Tibial nerve (tissue), 4 donors: ENCODE data around the gene NFS1. TPM values are rescaled to one million over a fixed set of nuclear protein-coding genes. Genes with fewer than 3 reads are reported as not detected.
"Not testable (repeated sequence)": the region's sequence is repeated elsewhere in the genome, so short reads cannot be mapped to it uniquely, and the experiment has no call there.

ENCODE experiments used
- DNase-seq, 2 donors: peaks; one replicate each; pipeline ENCODE4 v3.0.0-alpha.2; 2019; ENCODE audit warnings: low spot score in 2 of 2
- H3K27ac ChIP-seq, 4 donors: fragments of 200-600 bp; sonication (generic) in 3 of 4; one replicate each; pipeline ENCODE4 v1.5.1; 2017 to 2019; ENCODE audit warnings: mild to moderate bottlenecking in 1 of 4
- H3K27me3 ChIP-seq, 2 donors: fragments of 200-600 bp; sonication (generic) in 1 of 2; one replicate each; pipeline versions ENCODE4 v1.5.1 to v1.6.0; 2017 to 2019
- H3K36me3 ChIP-seq, 3 donors: fragments of 200-600 bp; sonication (generic); one replicate each; pipeline ENCODE4 v1.5.1; 2018 to 2019
- H3K4me1 ChIP-seq, 4 donors: fragments of 200-600 bp; sonication (generic) in 3 of 4; one replicate each; pipeline ENCODE4 v1.5.1; 2017 to 2019
- H3K4me3 ChIP-seq, 4 donors: fragments of 200-600 bp; sonication (generic) in 3 of 4; one replicate each; pipeline ENCODE4 v1.5.1; 2017 to 2019; ENCODE audit warnings: mild to moderate bottlenecking in 1 of 4, moderate library complexity in 1 of 4
- H3K9me3 ChIP-seq, 4 donors: fragments of 200-600 bp; sonication (generic) in 3 of 4; one replicate each; pipeline ENCODE4 v1.5.1; 2017 to 2019
- EP300 ChIP-seq, 2 donors: sonication (generic); formaldehyde crosslinking; IDR thresholded peaks; one replicate each; pipeline ENCODE4 v1.6.1; 2017; ENCODE audit warnings: antibody characterized with exemption in 2 of 2, mild to moderate bottlenecking in 1 of 2
- POLR2A ChIP-seq, 2 donors: fragments of 450-650 bp; IDR thresholded peaks; one replicate each; pipeline ENCODE4 v1.6.1; 2017; ENCODE audit warnings: antibody characterized with exemption in 2 of 2, mild to moderate bottlenecking in 2 of 2, moderate library complexity in 2 of 2
- WGBS, 2 donors: methylation state at CpG; one replicate each; pipeline ENCODE4 v1.1.5; 2018; 5-methylcytosine and 5-hydroxymethylcytosine counted together
- total RNA-seq, 4 donors: library from RNA; depleted of rRNA; stranded (reverse); fragments of >200 nt; gene quantifications; one replicate each; pipeline ENCODE4 v1.1.0, GENCODE V29; 2016
- TF ChIP-seq, protein P1 (sequence below), 5 experiments: fragments of 200-600 bp in 3 of 5; fragments of 450-650 bp in 2 of 5; sonication (generic) in 3 of 5; IDR thresholded peaks; one replicate each; pipeline ENCODE4 v1.5.1; 2016 to 2019; ENCODE audit warnings: antibody characterized with exemption in 5 of 5, mild to moderate bottlenecking in 3 of 5, moderate library complexity in 2 of 5

Gene NFS1
- total RNA-seq, 4 donors from 2014 or later: 17.7 to 64.1 (median 34.5) TPM

DNA sequence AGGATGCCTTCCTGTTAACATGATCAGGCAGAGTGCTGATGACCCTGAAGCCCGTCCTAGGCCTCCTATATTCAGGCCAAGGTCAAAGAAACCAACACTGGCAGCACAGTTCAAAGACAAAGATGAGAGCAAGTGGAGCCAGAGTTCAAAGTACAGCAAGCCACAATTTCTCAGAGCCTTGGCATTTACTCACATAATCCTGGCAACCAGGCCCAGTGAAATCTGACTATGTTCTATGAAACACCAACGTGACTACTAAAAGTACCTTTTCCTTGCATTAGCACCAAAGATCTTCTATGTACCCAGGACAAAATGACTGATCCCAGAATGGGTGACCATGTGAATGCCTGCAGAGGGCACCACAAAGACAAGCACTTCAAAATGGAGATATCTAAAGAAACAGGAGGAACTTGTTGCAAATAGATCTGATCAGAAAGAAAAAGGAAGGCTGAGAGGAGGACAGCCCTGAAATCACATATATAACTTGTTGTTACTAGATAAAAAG lies 3.9 kb downstream of the NFS1 start:
- WGBS, 2 donors: 72 to 78% methylated on average over 2 of the region's 2 CpGs
- H3K36me3 ChIP-seq: peaks cover 0 to 62% (median 4%) of the 10 kb centered on the region in 3 donors

DNA sequence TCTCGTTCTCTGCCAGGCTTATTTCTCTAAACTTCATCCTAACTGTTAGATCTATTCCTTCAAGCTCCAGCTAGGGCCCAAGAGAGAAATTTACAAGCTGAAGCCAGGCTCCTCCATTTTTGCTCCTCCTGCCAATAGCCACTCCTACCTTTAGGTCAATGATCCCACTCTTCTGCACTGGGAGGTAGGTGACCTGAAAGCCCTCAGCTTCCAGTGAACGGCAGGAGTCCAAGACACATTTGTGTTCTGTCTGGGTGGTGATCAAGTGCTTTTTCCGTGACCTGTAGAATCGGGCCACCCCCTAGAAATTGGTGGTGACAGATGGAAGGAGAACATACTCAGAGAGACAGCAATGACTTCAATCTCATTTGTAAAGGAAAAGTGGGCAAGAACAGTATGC lies 8.9 kb downstream of the NFS1 start:
- WGBS, 2 donors: 81 to 83% methylated on average over 4 of the region's 4 CpGs
- Histone ChIP-seq H3K4me1 (no peaks in the 10 kb centered on the region), H3K36me3 (peaks cover 0 to 96% (median 4%) of the 10 kb centered on the region in 3 donors), H3K9me3 (no peaks in the 10 kb centered on the region), H3K27ac (no peak overlapping the region), H3K4me3 (no peak overlapping the region), H3K27me3 (no peaks in the 10 kb centered on the region)
- DNase-seq: no peak
- TF ChIP-seq POLR2A (IDR thresholded peaks at IDR 0.05) (no peak), EP300 (IDR thresholded peaks at IDR 0.05) (no peak)
- TF ChIP-seq, protein P1, sequence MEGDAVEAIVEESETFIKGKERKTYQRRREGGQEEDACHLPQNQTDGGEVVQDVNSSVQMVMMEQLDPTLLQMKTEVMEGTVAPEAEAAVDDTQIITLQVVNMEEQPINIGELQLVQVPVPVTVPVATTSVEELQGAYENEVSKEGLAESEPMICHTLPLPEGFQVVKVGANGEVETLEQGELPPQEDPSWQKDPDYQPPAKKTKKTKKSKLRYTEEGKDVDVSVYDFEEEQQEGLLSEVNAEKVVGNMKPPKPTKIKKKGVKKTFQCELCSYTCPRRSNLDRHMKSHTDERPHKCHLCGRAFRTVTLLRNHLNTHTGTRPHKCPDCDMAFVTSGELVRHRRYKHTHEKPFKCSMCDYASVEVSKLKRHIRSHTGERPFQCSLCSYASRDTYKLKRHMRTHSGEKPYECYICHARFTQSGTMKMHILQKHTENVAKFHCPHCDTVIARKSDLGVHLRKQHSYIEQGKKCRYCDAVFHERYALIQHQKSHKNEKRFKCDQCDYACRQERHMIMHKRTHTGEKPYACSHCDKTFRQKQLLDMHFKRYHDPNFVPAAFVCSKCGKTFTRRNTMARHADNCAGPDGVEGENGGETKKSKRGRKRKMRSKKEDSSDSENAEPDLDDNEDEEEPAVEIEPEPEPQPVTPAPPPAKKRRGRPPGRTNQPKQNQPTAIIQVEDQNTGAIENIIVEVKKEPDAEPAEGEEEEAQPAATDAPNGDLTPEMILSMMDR (IDR thresholded peaks at IDR 0.05): no peak

More for the DNA sequence above, 3.9 kb downstream of the NFS1 start:
- no peak for DNase-seq
- H3K9me3 ChIP-seq: no peaks in the 10 kb centered on the region
- peaks cover 0 to 23% (median 14%) of the 10 kb centered on the region in 4 donors for H3K4me1 ChIP-seq
- H3K4me3 ChIP-seq: no peak overlapping the region
- no peaks in the 10 kb centered on the region for H3K27me3 ChIP-seq
- no peak overlapping the region for H3K27ac ChIP-seq
- TF ChIP-seq, protein P1 (IDR thresholded peaks at IDR 0.05): no peak
- TF ChIP-seq EP300 (IDR thresholded peaks at IDR 0.05) (no peak), POLR2A (IDR thresholded peaks at IDR 0.05) (no peak)

DNA sequence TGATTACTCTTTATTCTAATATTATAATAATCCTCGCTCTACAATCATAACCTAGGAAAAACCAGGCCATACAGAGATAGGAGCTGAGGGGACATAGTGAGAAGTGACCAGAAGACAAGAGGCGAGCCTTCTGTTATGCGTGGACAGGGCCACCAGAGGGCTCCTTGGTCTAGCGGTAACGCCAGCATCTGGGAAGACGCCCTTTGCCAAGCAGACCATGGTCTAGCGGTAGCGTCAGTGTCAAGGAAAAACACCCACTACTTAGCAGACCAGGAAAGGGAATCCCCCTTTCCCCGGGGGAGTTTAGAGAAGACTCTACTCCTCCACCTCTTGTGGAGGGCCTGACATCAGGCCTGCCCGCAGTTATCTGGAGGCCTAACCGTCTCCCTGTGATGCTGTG lies 12.3 kb downstream of the NFS1 start:
- H3K27ac ChIP-seq, H3K27me3 ChIP-seq, H3K4me1 ChIP-seq, H3K4me3 ChIP-seq, H3K9me3 ChIP-seq, DNase-seq: not testable (repeated sequence)
- WGBS, 2 donors: 89 to 92% methylated on average over 11 of the region's 11 CpGs
- peaks cover 0 to 94% (median 2%) of the 10 kb centered on the region in 3 donors for H3K36me3 ChIP-seq

DNA sequence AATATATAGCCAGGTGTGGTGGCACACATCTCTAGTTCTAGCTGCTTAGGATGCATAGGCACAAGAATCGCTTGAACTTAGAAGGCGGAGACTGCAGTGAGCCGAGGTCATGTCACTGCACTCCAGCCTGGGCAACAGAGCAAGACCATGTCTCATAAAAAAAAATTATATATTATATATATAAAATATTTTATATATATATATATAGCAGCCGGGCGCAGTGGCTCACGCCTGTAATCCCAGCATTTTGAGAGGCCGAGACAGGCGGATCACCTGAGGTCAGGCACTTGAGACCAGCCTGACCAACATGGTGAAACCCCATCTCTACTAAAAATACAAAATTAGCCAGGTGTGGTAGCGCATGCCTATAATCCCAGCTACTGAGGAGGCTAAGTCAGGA lies 13.8 kb downstream of the NFS1 start:
- peaks cover 0 to 93% (median 0%) of the 10 kb centered on the region in 3 donors for H3K36me3 ChIP-seq
- WGBS, 2 donors: 91 to 92% methylated on average over 9 of the region's 9 CpGs

DNA sequence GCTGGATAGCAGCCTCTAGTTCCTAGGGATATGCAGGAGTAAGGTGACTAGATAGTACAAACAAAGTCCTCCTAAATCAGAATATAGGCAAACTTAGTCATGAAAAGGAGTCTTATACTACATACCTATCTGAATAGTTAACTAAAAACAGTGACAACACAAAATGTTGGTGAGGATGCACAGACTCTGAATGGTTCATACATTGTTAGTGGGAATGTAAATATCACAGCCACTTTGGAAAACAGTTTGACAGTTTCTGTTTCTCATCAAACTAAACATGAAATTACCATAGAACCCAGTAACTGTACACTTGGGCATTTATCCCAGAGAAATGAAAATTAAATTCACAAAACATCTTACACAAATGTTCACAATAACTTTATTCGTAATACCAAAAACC lies 17.2 kb downstream of the NFS1 start:
- no peak for TF ChIP-seq EP300 (IDR thresholded peaks at IDR 0.05)
- no peak for TF ChIP-seq POLR2A (IDR thresholded peaks at IDR 0.05)
- TF ChIP-seq, protein P1 (IDR thresholded peaks at IDR 0.05): no peak
- no peaks in the 10 kb centered on the region for H3K4me1 ChIP-seq
- H3K27ac ChIP-seq: no peak overlapping the region
- DNase-seq: no peak
- WGBS, 2 donors: 96 to 98% methylated on average over 1 of the region's 1 CpG
- H3K36me3 ChIP-seq: peaks cover 0 to 90% (median 5%) of the 10 kb centered on the region in 3 donors
- H3K27me3 ChIP-seq: no peaks in the 10 kb centered on the region
- no peak overlapping the region for H3K4me3 ChIP-seq
- H3K9me3 ChIP-seq: no peaks in the 10 kb centered on the region

More for the DNA sequence above, 13.8 kb downstream of the NFS1 start:
- not testable (repeated sequence) for H3K4me1 ChIP-seq, H3K4me3 ChIP-seq, H3K27me3 ChIP-seq, H3K9me3 ChIP-seq, H3K27ac ChIP-seq, DNase-seq

DNA sequence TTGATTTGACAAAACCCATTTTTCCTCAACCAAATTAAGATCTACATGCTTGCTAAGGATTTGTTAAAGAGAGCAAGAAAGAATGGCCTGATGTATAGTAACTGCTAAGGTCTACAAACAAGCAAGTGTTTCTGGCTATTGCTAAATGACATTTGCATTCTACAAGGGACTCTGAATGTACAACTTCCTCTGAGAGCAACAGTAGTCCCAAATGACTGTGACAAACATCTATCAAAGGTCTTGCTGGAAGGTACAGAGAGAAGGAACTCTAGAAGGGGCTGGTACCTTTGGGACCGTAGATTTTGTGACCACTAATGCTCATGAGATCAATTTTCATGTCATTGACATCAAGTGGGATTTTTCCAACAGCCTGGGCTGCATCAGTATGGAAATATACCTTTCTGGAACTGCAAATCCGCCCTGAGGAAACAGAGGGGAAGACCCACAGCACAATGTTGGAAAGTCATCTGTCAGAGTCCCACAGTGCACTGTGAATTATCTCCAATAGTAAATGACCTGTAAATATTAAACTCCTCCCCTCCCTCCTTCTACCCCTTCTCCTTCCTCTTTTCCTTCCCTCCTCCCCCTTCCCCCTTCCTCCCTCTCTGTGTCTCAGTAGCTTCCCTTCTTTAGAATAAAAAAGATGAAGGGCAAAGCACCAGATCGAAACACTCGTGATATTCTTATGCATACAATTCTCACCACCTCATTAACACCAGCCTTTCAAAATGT lies 18.5 kb downstream of the NFS1 start:
- H3K4me1 ChIP-seq: no peaks in the 10 kb centered on the region
- H3K36me3 ChIP-seq: peaks cover 0 to 89% (median 5%) of the 10 kb centered on the region in 3 donors
- H3K4me3 ChIP-seq: no peak overlapping the region
- no peak for DNase-seq
- TF ChIP-seq EP300 (IDR thresholded peaks at IDR 0.05) (no peak), POLR2A (IDR thresholded peaks at IDR 0.05) (no peak)
- TF ChIP-seq, protein P1 (IDR thresholded peaks at IDR 0.05): no peak
- H3K27ac ChIP-seq: no peak overlapping the region
- H3K9me3 ChIP-seq: no peaks in the 10 kb centered on the region
- no peaks in the 10 kb centered on the region for H3K27me3 ChIP-seq
- 72 to 75% methylated on average over 4 of the region's 4 CpGs for WGBS, 2 donors
